Liver (tissue), 9 donors: ENCODE results near the gene CLEC18A. TPM values are rescaled to one million over a fixed set of nuclear protein-coding genes. Genes with fewer than 3 reads are reported as not detected.

Experiments used
- DNase-seq: peaks from one replicate; pipeline ENCODE4 v3.0.0-alpha.2; 2017; ENCODE audit warnings: low spot score
- H3K27ac ChIP-seq, 2 donors: one replicate each; pipeline ENCODE4 v1.7.0; 2013; ENCODE audit warnings: inconsistent platforms in 2 of 2, low read length in 2 of 2, control low read depth in 1 of 2, low read depth in 1 of 2, mild to moderate bottlenecking in 1 of 2
- H3K27me3 ChIP-seq, 4 donors: one replicate each; pipeline versions ENCODE4 v1.6.1 to v1.7.0; 2013; ENCODE audit warnings: low read length in 3 of 4, inconsistent platforms in 1 of 4, mild to moderate bottlenecking in 1 of 4, moderate library complexity in 1 of 4; ENCODE audit not compliant: control insufficient read depth in 4 of 4, insufficient read depth in 4 of 4
- H3K36me3 ChIP-seq, 4 donors: one replicate each; pipeline versions ENCODE4 v1.6.1 to v1.7.0; 2013; ENCODE audit warnings: low read length in 3 of 4, mild to moderate bottlenecking in 3 of 4, low read depth in 1 of 4, moderate library complexity in 1 of 4; ENCODE audit not compliant: control insufficient read depth in 4 of 4, insufficient read depth in 3 of 4
- H3K4me1 ChIP-seq, 4 donors: one replicate each; pipeline versions ENCODE4 v1.6.1 to v1.7.0; 2013; ENCODE audit warnings: low read length in 3 of 4, mild to moderate bottlenecking in 3 of 4, moderate library complexity in 1 of 4; ENCODE audit not compliant: control insufficient read depth in 4 of 4, insufficient read depth in 4 of 4
- H3K4me3 ChIP-seq, 3 donors: one replicate each; pipeline versions ENCODE4 v1.6.1 to v1.7.0; 2013; ENCODE audit warnings: low read length in 3 of 3, control low read depth in 1 of 3, low read depth in 1 of 3, mild to moderate bottlenecking in 1 of 3
- H3K9ac ChIP-seq, 2 donors: one replicate each; pipeline ENCODE4 v1.7.0; 2013; ENCODE audit warnings: low read length in 2 of 2, mild to moderate bottlenecking in 2 of 2, moderate library complexity in 2 of 2, control low read depth in 1 of 2, low read depth in 1 of 2
- H3K9me3 ChIP-seq, 4 donors: one replicate each; pipeline versions ENCODE4 v1.6.1 to v1.7.0; 2013; ENCODE audit warnings: low read length in 3 of 4; ENCODE audit not compliant: control insufficient read depth in 4 of 4
- EGR1 ChIP-seq, 2 donors: IDR thresholded peaks; 2 replicates each; pipeline ENCODE4 v1.6.1; 2016 to 2018; ENCODE audit warnings: antibody characterized with exemption in 2 of 2, low read depth in 2 of 2
- FOXA1 ChIP-seq: IDR thresholded peaks from 2 replicates; pipeline ENCODE4 v1.6.1; 2016; ENCODE audit warnings: antibody characterized with exemption
- FOXA2 ChIP-seq: IDR thresholded peaks from 2 replicates; pipeline ENCODE4 v1.6.1; 2016; ENCODE audit warnings: antibody characterized with exemption
- GABPA ChIP-seq, 2 donors: IDR thresholded peaks in 1 of 2; conservative IDR thresholded peaks in 1 of 2; 2 replicates each; pipeline ENCODE4 v1.6.1; 2016; ENCODE audit warnings: antibody characterized with exemption in 2 of 2, mild to moderate bottlenecking in 1 of 2, moderate library complexity in 1 of 2
- HNF4A ChIP-seq, 2 donors: conservative IDR thresholded peaks; 2 replicates each; pipeline ENCODE4 v1.6.1; 2016; ENCODE audit warnings: antibody characterized with exemption in 2 of 2, mild to moderate bottlenecking in 2 of 2
- HNF4G ChIP-seq: IDR thresholded peaks from 2 replicates; pipeline ENCODE4 v1.6.1; 2016; ENCODE audit warnings: antibody characterized with exemption
- JUND ChIP-seq, 2 donors: IDR thresholded peaks; 2 replicates each; pipeline ENCODE4 v1.6.1; 2016; ENCODE audit warnings: antibody characterized with exemption in 2 of 2
- MAX ChIP-seq: IDR thresholded peaks from 2 replicates; pipeline ENCODE4 v1.6.1; 2016; ENCODE audit warnings: antibody characterized with exemption
- NR2F2 ChIP-seq: IDR thresholded peaks from 2 replicates; pipeline ENCODE4 v1.6.1; 2016; ENCODE audit warnings: antibody characterized with exemption
- RAD21 ChIP-seq, 2 donors: IDR thresholded peaks; 2 replicates each; pipeline ENCODE4 v1.6.1; 2016; ENCODE audit warnings: antibody characterized with exemption in 2 of 2, mild to moderate bottlenecking in 2 of 2
- REST ChIP-seq: IDR thresholded peaks from 2 replicates; pipeline ENCODE4 v1.6.1; 2016; ENCODE audit warnings: antibody characterized with exemption, mild to moderate bottlenecking
- RXRA ChIP-seq, 2 donors: IDR thresholded peaks; 2 replicates each; pipeline ENCODE4 v1.6.1; 2017 to 2018; ENCODE audit warnings: antibody characterized with exemption in 2 of 2, mild to moderate bottlenecking in 1 of 2
- SP1 ChIP-seq: IDR thresholded peaks from 2 replicates; pipeline ENCODE4 v1.6.1; 2018; ENCODE audit warnings: antibody characterized with exemption, mild to moderate bottlenecking
- TAF1 ChIP-seq: conservative IDR thresholded peaks from 2 replicates; pipeline ENCODE4 v1.6.1; 2016; ENCODE audit warnings: antibody characterized with exemption, mild to moderate bottlenecking
- YY1 ChIP-seq: IDR thresholded peaks from 2 replicates; pipeline ENCODE4 v1.6.1; 2016; ENCODE audit warnings: antibody characterized with exemption, mild to moderate bottlenecking
- WGBS: extraction: QIAGEN DNeasy Blood & Tissue Kit; methylation state at CpG from one replicate; pipeline ENCODE4 v1.1.7; 2013; 5-methylcytosine and 5-hydroxymethylcytosine counted together
- polyA plus RNA-seq, 2 donors: library from polyadenylated mRNA; stranded (reverse) in 1 of 2; unstranded in 1 of 2; fragments of 200-250 nt in 1 of 2; fragments of >200 nt in 1 of 2; fragmentation: Nextera tagmentation in 1 of 2; extraction: Ambion mirVana in 1 of 2; gene quantifications; one replicate each; pipeline versions ENCODE4 v1.2.1 to v1.2.3, GENCODE V29; 2013 to 2015
- total RNA-seq, 2 donors: library from RNA; depleted of rRNA; stranded (reverse); fragments of >200 nt; gene quantifications; one replicate each; pipeline ENCODE4 v1.2.3, GENCODE V29; 2014
- TF ChIP-seq, protein P1 (sequence below): fragments of 150-350 bp; IDR thresholded peaks from 2 replicates; pipeline ENCODE4 v1.5.1; 2017; ENCODE audit warnings: improper control_type of control experiment, low read depth, low read length; ENCODE audit not compliant: missing input control
- TF ChIP-seq, protein P2 (sequence below): IDR thresholded peaks from 2 replicates; pipeline ENCODE4 v1.6.1; 2016; ENCODE audit warnings: antibody characterized with exemption
- TF ChIP-seq, protein P3 (sequence below): IDR thresholded peaks from 2 replicates; pipeline ENCODE4 v1.6.1; 2016; ENCODE audit warnings: antibody characterized with exemption
- donor health status: healthy.
- donor health status: healthy.
- donor health status: healthy.
- donor health status: healthy.
- donor health status: healthy.

The CLEC18A gene
- total and polyA plus RNA-seq, 4 donors = 0.05 to 1.0 (median 0.24) TPM

GRCh38 chr16:69905171-69905555 is 46.0 kb upstream of the CLEC18A start (continued):
- TF ChIP-seq REST (no peak), EGR1 (IDR thresholded peaks at IDR 0.05; ENCODE audit: low read depth in 2 of 2) (no peak), NR2F2 (no peak), RAD21 (IDR thresholded peaks at IDR 0.05) (no peak), JUND (IDR thresholded peaks at IDR 0.05) (no peak), RXRA (IDR thresholded peaks at IDR 0.05) (no peak)
- TF ChIP-seq, protein P1, sequence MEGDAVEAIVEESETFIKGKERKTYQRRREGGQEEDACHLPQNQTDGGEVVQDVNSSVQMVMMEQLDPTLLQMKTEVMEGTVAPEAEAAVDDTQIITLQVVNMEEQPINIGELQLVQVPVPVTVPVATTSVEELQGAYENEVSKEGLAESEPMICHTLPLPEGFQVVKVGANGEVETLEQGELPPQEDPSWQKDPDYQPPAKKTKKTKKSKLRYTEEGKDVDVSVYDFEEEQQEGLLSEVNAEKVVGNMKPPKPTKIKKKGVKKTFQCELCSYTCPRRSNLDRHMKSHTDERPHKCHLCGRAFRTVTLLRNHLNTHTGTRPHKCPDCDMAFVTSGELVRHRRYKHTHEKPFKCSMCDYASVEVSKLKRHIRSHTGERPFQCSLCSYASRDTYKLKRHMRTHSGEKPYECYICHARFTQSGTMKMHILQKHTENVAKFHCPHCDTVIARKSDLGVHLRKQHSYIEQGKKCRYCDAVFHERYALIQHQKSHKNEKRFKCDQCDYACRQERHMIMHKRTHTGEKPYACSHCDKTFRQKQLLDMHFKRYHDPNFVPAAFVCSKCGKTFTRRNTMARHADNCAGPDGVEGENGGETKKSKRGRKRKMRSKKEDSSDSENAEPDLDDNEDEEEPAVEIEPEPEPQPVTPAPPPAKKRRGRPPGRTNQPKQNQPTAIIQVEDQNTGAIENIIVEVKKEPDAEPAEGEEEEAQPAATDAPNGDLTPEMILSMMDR = no peak

DNA sequence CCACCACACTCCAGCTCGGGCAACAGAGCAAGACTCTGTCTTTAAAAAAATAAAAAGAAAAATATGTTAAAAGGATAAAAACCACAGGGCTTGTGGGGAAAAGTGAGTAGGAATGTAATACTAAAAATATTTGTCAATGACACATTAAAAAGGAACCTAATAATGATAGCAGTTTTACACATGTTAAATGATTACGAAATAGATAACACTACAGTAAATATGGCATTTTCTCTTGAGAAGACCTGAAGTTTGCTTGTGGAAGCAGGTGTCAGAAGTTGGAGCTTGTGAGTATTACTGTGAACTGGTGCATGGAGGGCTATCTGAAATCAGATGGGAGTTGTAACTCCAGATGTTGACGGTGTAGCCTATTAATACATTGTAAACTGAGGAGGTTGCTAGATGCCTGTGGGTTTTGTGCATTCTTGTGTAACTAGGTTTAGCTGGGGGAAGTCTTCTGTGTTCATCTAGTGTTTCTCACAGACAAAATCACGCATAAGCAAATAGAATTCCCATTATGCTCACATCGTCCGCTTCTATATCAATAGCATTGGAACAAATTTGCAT is 44.2 kb upstream of the CLEC18A start:
- Histone ChIP-seq H3K27ac (no peak overlapping the region), H3K27me3 (no peaks in the 10 kb centered on the region), H3K4me3 (no peak overlapping the region), H3K36me3 (peaks cover 0 to 9% (median 4%) of the 10 kb centered on the region in 4 donors), H3K9me3 (no peaks in the 10 kb centered on the region), H3K9ac (no peak overlapping the region), H3K4me1 (peaks cover 0 to 3% (median 2%) of the 10 kb centered on the region in 4 donors)
- TF ChIP-seq RAD21 (IDR thresholded peaks at IDR 0.05) (no peak), FOXA2 (no peak), NR2F2 (no peak), GABPA (IDR thresholded peaks at IDR 0.05 in 1 of 2, conservative IDR thresholded peaks at IDR 0.05 in 1 of 2) (no peak), YY1 (no peak), SP1 (no peak), RXRA (IDR thresholded peaks at IDR 0.05) (no peak), FOXA1 (no peak), EGR1 (IDR thresholded peaks at IDR 0.05; ENCODE audit: low read depth in 2 of 2) (no peak), HNF4A (conservative IDR thresholded peaks at IDR 0.05) (no peak), TAF1 (no peak), HNF4G (no peak), REST (no peak), JUND (IDR thresholded peaks at IDR 0.05) (no peak), MAX (no peak)
- TF ChIP-seq, protein P2, sequence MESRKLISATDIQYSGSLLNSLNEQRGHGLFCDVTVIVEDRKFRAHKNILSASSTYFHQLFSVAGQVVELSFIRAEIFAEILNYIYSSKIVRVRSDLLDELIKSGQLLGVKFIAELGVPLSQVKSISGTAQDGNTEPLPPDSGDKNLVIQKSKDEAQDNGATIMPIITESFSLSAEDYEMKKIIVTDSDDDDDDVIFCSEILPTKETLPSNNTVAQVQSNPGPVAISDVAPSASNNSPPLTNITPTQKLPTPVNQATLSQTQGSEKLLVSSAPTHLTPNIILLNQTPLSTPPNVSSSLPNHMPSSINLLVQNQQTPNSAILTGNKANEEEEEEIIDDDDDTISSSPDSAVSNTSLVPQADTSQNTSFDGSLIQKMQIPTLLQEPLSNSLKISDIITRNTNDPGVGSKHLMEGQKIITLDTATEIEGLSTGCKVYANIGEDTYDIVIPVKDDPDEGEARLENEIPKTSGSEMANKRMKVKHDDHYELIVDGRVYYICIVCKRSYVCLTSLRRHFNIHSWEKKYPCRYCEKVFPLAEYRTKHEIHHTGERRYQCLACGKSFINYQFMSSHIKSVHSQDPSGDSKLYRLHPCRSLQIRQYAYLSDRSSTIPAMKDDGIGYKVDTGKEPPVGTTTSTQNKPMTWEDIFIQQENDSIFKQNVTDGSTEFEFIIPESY = no peak
- TF ChIP-seq, protein P1 = no peak
- TF ChIP-seq, protein P3, sequence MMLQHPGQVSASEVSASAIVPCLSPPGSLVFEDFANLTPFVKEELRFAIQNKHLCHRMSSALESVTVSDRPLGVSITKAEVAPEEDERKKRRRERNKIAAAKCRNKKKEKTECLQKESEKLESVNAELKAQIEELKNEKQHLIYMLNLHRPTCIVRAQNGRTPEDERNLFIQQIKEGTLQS = no peak
- DNase-seq = no peak
- 97% methylated on average over 6 of the region's 6 CpGs for WGBS
